ENCODE data around the gene PLXNA4.

The PLXNA4 gene

DNA sequence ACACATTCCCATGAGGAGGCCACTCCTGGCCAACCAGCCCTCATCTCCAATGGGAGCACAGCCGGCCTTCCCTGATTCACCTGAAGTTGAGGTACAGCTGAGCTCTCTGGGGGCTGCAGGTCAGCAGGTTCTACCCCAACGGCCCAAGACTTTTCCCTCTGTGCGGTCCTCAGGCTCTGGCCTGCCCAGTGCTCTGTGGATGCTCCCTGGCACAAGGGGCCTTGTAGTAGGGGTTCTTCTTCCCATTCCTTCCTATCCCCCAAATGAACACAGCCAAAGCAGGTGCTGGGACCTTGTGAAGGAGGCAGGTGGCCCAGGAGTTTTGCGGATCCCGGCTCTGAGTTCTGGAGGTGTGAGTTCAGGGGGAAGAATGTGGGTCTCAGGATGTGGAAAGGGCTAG lies 72.2 kb downstream of the PLXNA4 start:
- Histone ChIP-seq H3K27me3 (ENCODE audit: control insufficient read depth, low read length) (no peaks in the 10 kb centered on the region), H3K4me1 (ENCODE audit: control insufficient read depth, low read length) (no peaks in the 10 kb centered on the region), H3K36me3 (ENCODE audit: control insufficient read depth, low read length) (no peaks in the 10 kb centered on the region), H3K9me2 (replicated peaks; ENCODE audit: control insufficient read depth, low read length) (no peaks in the 10 kb centered on the region), H3K79me2 (ENCODE audit: control insufficient read depth, low read length) (no peaks in the 10 kb centered on the region), H3K4me2 (ENCODE audit: low read length) (no peak overlapping the region), H3K4me3 (ENCODE audit: low read length) (no peak overlapping the region), H4K20me1 (ENCODE audit: control insufficient read depth, insufficient read depth, low read depth, low read length) (no peaks in the 10 kb centered on the region), H3K9me3 (ENCODE audit: control insufficient read depth, insufficient read depth, low read length) (no peaks in the 10 kb centered on the region), H3K27ac (ENCODE audit: low read depth, low read length) (no peak overlapping the region), H3F3A (ENCODE audit: control insufficient read depth, insufficient read depth) (no peaks in the 10 kb centered on the region)
- no peak for TF ChIP-seq EZH2phosphoT487 (IDR thresholded peaks at IDR 0.05; ENCODE audit: borderline replicate concordance, low read length)
- TF ChIP-seq CTCF (IDR thresholded peaks at IDR 0.05; ENCODE audit: low read depth, low read length, poor library complexity, severe bottlenecking), result no peak

DNA sequence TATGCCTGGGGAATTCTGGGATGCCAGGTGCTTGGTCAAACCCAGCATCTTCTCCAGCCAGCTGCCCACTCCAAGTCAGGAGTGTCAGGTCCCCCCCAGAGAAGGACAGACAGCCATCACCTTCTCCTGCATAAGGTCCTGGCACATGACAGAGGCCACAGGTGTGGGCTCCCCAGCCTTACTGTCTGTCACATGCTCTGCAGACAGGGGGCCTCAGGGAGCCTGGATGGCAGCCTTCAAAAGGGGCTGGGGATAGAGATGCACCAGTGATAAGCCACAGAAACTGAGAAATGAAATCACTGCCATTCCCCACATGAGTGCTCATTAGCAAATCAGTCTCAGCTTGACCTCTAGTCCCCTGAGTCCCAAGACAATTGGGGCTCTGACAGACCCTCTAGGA lies 72.9 kb downstream of the PLXNA4 start:
- Histone ChIP-seq H3K36me3 (ENCODE audit: control insufficient read depth, low read length) (no peaks in the 10 kb centered on the region), H3K4me3 (ENCODE audit: low read length) (no peak overlapping the region), H3K4me2 (ENCODE audit: low read length) (no peak overlapping the region), H3K27ac (ENCODE audit: low read depth, low read length) (no peak overlapping the region), H3K9me2 (replicated peaks; ENCODE audit: control insufficient read depth, low read length) (no peaks in the 10 kb centered on the region), H3K9me3 (ENCODE audit: control insufficient read depth, insufficient read depth, low read length) (no peaks in the 10 kb centered on the region), H3K4me1 (ENCODE audit: control insufficient read depth, low read length) (no peaks in the 10 kb centered on the region), H4K20me1 (ENCODE audit: control insufficient read depth, insufficient read depth, low read depth, low read length) (no peaks in the 10 kb centered on the region), H3K27me3 (ENCODE audit: control insufficient read depth, low read length) (no peaks in the 10 kb centered on the region), H3F3A (ENCODE audit: control insufficient read depth, insufficient read depth) (no peaks in the 10 kb centered on the region), H3K79me2 (ENCODE audit: control insufficient read depth, low read length) (no peaks in the 10 kb centered on the region)
- no peak for TF ChIP-seq EZH2phosphoT487 (IDR thresholded peaks at IDR 0.05; ENCODE audit: borderline replicate concordance, low read length)
- no peak for TF ChIP-seq CTCF (IDR thresholded peaks at IDR 0.05; ENCODE audit: low read depth, low read length, poor library complexity, severe bottlenecking)

DNA sequence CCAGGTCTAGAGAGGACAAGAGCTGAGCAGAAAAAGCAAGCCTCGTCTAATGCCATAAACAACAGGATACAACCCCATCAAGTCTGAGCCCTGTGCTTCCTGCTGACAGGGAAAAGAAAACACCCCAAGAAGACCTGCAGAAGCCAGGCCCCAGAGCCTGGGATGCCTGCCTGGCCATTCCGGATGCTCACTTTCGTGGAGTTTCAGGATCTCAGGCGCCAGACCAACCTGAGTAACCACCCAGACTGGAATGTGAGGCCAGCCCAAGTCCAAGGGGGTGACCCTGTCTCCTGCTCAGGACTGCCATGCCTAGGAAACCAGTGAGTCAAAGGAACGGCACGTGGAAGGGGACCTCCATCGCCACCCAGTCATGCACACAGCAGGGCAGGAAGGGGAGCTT lies 74.3 kb downstream of the PLXNA4 start:
- no peak overlapping the region for H3K4me2 ChIP-seq (ENCODE audit: low read length)
- no peaks in the 10 kb centered on the region for H3K9me3 ChIP-seq (ENCODE audit: control insufficient read depth, insufficient read depth, low read length)
- no peaks in the 10 kb centered on the region for H3K79me2 ChIP-seq (ENCODE audit: control insufficient read depth, low read length)
- H4K20me1 ChIP-seq (ENCODE audit: control insufficient read depth, insufficient read depth, low read depth, low read length), result no peaks in the 10 kb centered on the region
- no peak overlapping the region for H3K27ac ChIP-seq (ENCODE audit: low read depth, low read length)
- H3K27me3 ChIP-seq (ENCODE audit: control insufficient read depth, low read length), result no peaks in the 10 kb centered on the region
- no peaks in the 10 kb centered on the region for H3F3A ChIP-seq (ENCODE audit: control insufficient read depth, insufficient read depth)
- H3K4me1 ChIP-seq (ENCODE audit: control insufficient read depth, low read length), result no peaks in the 10 kb centered on the region
- no peaks in the 10 kb centered on the region for H3K36me3 ChIP-seq (ENCODE audit: control insufficient read depth, low read length)
- no peaks in the 10 kb centered on the region for H3K9me2 ChIP-seq (replicated peaks; ENCODE audit: control insufficient read depth, low read length)
- no peak for TF ChIP-seq EZH2phosphoT487 (IDR thresholded peaks at IDR 0.05; ENCODE audit: borderline replicate concordance, low read length)
- no peak overlapping the region for H3K4me3 ChIP-seq (ENCODE audit: low read length)

GRCh38 chr7:132500727-132501440 lies 75.4 kb downstream of the PLXNA4 start:
- H3K4me1 ChIP-seq (ENCODE audit: control insufficient read depth, low read length), result no peaks in the 10 kb centered on the region
- H3K9me2 ChIP-seq (replicated peaks; ENCODE audit: control insufficient read depth, low read length), result no peaks in the 10 kb centered on the region
- no peaks in the 10 kb centered on the region for H3F3A ChIP-seq (ENCODE audit: control insufficient read depth, insufficient read depth)
- H3K36me3 ChIP-seq (ENCODE audit: control insufficient read depth, low read length), result no peaks in the 10 kb centered on the region
- no peaks in the 10 kb centered on the region for H3K79me2 ChIP-seq (ENCODE audit: control insufficient read depth, low read length)
- no peak overlapping the region for H3K27ac ChIP-seq (ENCODE audit: low read depth, low read length)
- no peaks in the 10 kb centered on the region for H3K27me3 ChIP-seq (ENCODE audit: control insufficient read depth, low read length)
- no peak overlapping the region for H3K4me2 ChIP-seq (ENCODE audit: low read length)
- H3K9me3 ChIP-seq (ENCODE audit: control insufficient read depth, insufficient read depth, low read length), result no peaks in the 10 kb centered on the region
- TF ChIP-seq EZH2phosphoT487 (IDR thresholded peaks at IDR 0.05; ENCODE audit: borderline replicate concordance, low read length), result no peak
- TF ChIP-seq CTCF (IDR thresholded peaks at IDR 0.05; ENCODE audit: low read depth, low read length, poor library complexity, severe bottlenecking), result no peak
- H4K20me1 ChIP-seq (ENCODE audit: control insufficient read depth, insufficient read depth, low read depth, low read length), result no peaks in the 10 kb centered on the region
- no peak overlapping the region for H3K4me3 ChIP-seq (ENCODE audit: low read length)

Data from DOHH2 (cell line).